PFSK-1 (cell line): ENCODE measurements around the gene HMOX1.

Experiments
- FOXP2 ChIP-seq: optimal IDR thresholded peaks from 2 replicates; pipeline ENCODE3; 2011; ENCODE audit warnings: borderline replicate concordance, control low read depth, inconsistent platforms; ENCODE audit not compliant: insufficient read depth; ENCODE audit errors: extremely low read length, extremely low read depth
- POLR2AphosphoS5 ChIP-seq: IDR thresholded peaks from 2 replicates; pipeline ENCODE4 v1.6.1; 2012; ENCODE audit warnings: low read depth, mild to moderate bottlenecking, control low read depth, low read length, moderate library complexity
- REST ChIP-seq, 2 experiments: IDR thresholded peaks; 2 replicates each; pipeline versions ENCODE4 v1.6.1 to v1.8.0; 2011 to 2012; ENCODE audit warnings: low read depth in 2 of 2, low read length in 2 of 2, control low read depth in 1 of 2, inconsistent platforms in 1 of 2, mild to moderate bottlenecking in 1 of 2, moderate library complexity in 1 of 2; ENCODE audit not compliant: insufficient read depth in 1 of 2
- SIN3A ChIP-seq: IDR thresholded peaks from 2 replicates; pipeline ENCODE4 v1.6.1; 2012; ENCODE audit warnings: mild to moderate bottlenecking, low read length, moderate library complexity, borderline replicate concordance; ENCODE audit not compliant: insufficient read depth
- TAF1 ChIP-seq: IDR thresholded peaks from 2 replicates; pipeline ENCODE4 v1.6.1; 2012; ENCODE audit warnings: low read length, control low read depth, borderline replicate concordance; ENCODE audit not compliant: insufficient read depth

HMOX1 gene

GRCh38 chr22:35399678-35400500 is 19.0 kb downstream of the HMOX1 start, which contains the start of gene MCM5:
Gene MCM5 (plus strand): TSS chr22:35400140. CDS start chr22:35400439, 299 bp downstream.
- no peak for TF ChIP-seq REST (IDR thresholded peaks at IDR 0.05; ENCODE audit: insufficient read depth in 1 of 2, low read depth in 2 of 2, low read length in 2 of 2)
- TF ChIP-seq POLR2AphosphoS5 = peak; percentile 37; the same call in 1 of the 2 replicates
- TF ChIP-seq TAF1 = peak; percentile 79; the same call in 1 of the 2 replicates
- TF ChIP-seq FOXP2 = peak; percentile 10
- peak; percentile 84 for TF ChIP-seq SIN3A

- TF ChIP-seq SIN3A = no peak
- no peak for TF ChIP-seq POLR2AphosphoS5
- no peak for TF ChIP-seq TAF1
- no peak for TF ChIP-seq FOXP2
- no peak for TF ChIP-seq REST (IDR thresholded peaks at IDR 0.05; ENCODE audit: insufficient read depth in 1 of 2, low read depth in 2 of 2, low read length in 2 of 2)
Measured at GRCh38 chr22:35400501-35400790, 19.6 kb downstream of the HMOX1 start.

- TF ChIP-seq TAF1 = no peak
Measured at GRCh38 chr22:35401863-35402262, 21.0 kb downstream of the HMOX1 start.

- TF ChIP-seq REST (IDR thresholded peaks at IDR 0.05; ENCODE audit: insufficient read depth in 1 of 2, low read depth in 2 of 2, low read length in 2 of 2) (no peak), SIN3A (no peak), POLR2AphosphoS5 (no peak), TAF1 (no peak), FOXP2 (no peak)
Measured at GRCh38 chr22:35403356-35403755, 22.5 kb downstream of the HMOX1 start.

GRCh38 chr22:35404176-35404575 is 23.3 kb downstream of the HMOX1 start:
- no peak for TF ChIP-seq TAF1
- TF ChIP-seq POLR2AphosphoS5 = no peak
- no peak for TF ChIP-seq SIN3A
- TF ChIP-seq REST (IDR thresholded peaks at IDR 0.05; ENCODE audit: insufficient read depth in 1 of 2, low read depth in 2 of 2, low read length in 2 of 2) = no peak
- TF ChIP-seq FOXP2 = no peak
